CD4-positive, alpha-beta T cell treated with Interleukin-17A for 4 hours (primary cell): ENCODE measurements around the gene MYO5A.
"Not testable (repeated sequence)": the region's sequence is repeated elsewhere in the genome, so short reads cannot be mapped to it uniquely, and the experiment has no call there.

Source experiments
- DNase-seq: peaks from one replicate; pipeline ENCODE4 v3.0.0-alpha.2; 2020; ENCODE audit warnings: mixed read lengths

MYO5A gene

DNA sequence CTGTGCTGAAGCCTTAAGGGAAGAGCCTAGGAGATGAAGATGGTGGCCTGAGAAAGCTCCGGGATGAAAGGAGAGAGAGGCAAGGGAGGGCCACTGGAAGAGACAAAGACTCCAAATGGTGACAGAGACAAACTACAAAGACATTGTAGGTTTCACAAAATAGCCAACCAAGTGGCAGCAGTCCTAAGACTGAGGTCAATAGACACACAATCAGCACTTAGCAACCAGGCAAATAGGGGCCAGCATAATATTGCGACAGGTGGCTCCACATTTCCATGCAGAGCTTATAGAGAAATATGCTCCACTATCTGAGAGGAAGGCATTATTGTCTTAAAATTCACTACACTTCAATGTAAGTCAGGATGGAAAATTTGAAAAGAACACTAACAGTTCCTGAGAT lies 211.0 kb downstream of the MYO5A start:
- DNase-seq = no peak

DNA sequence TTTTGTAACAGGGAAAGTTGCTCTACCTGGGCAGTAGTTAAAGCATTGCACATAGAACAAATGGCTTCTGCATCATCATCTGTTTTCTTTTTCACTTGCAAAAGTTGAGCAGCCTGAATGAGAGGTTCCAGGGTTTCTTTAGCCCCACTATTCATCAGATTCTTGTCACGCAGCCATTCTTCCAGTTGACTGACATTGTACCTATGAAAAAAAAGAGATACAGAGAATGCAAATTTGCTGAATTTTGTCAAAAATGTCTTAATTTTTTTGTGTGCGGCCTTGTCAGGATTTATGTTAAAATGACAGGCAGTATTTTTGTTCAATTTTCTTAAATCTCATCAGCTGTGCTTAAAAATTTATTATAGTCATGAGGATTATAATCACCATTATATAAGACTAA lies 211.7 kb downstream of the MYO5A start:
- no peak for DNase-seq

GRCh38 chr15:52309154-52309548 lies 219.5 kb downstream of the MYO5A start:
- DNase-seq = no peak

DNA sequence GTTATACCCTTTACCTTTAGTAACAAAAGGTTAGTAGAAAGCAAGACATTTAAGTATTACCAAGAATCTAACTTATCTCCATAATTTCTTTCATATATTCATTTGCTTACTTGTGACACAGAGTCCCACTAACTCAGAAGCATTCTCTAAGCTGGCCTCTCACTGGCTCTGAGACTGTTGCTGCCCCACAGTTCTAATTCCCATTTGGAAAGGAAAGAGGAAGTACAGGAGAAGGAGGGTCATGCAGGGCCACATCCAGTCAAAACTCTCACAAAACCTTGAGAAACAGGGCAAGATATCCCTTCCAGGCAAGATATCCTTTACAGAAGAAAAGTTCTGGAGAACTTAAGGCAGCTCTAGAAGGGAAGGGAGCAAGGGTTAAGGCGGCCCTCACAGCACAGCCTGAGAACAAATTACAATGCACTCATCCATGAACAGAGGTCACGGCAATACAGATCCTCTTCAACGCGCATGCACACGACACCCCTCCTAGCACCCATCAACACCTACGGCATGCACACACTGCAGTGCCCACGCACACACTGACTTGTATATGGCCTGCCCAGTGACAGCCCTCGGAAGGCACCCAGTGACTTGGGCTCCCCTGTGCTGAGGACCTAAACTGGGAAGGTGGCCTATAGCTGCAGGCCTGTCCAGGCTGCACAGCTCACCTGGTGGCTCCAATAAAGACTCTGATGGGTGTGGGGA lies 220.1 kb downstream of the MYO5A start:
- no peak for DNase-seq

GRCh38 chr15:52307847-52308246 lies 220.8 kb downstream of the MYO5A start:
- no peak for DNase-seq

DNA sequence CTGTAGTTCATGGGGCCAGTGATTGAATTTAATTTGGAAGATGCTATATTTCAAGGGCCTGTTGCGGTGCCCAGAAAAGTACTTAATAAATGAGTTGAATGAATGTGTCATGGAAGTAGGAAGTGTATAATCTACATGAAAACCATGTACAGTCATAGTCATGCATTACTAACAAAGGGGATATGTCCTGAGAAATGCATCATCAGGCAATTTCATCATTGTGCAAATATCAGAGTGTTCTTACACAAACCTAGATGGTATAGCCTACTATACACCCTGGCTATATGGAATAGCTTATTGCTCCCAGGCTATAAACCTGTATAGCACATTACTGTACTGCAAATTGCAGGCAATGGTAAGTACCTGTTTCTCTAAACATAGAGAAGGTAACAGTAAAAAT lies 222.4 kb downstream of the MYO5A start:
- no peak for DNase-seq

DNA sequence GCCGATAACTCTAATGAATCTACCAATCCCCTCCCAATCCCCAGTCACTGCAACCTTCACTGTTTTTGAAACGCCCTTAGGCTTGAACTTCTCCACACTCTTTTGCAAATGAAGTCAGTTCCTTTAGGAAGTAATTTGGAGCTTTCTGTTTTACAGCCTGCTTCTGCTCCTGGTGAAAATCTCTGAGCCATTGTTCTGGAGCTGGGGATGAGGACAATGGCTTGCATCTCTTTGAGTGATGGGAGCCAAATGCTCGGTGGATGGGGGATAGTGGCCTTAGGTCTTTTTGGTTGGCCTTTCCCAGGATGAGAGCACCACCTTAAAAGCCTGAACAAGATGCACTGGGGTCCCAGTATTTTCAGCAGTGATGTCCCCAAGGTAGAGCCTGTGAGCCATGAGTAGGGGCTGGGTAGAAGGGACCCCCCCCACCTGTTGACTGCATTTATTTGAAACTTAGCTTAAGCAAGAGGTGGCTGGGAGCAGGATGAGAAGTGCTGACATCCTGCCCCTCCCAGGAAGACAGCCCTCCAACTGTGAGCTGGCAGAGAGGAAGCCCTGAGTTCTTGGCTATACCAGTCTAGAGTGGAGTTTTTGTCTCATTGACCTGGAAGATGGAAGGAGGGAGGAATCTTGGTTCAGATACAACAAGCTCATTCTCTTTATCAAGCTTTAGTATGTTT lies 225.4 kb downstream of the MYO5A start:
- DNase-seq = no peak

DNA sequence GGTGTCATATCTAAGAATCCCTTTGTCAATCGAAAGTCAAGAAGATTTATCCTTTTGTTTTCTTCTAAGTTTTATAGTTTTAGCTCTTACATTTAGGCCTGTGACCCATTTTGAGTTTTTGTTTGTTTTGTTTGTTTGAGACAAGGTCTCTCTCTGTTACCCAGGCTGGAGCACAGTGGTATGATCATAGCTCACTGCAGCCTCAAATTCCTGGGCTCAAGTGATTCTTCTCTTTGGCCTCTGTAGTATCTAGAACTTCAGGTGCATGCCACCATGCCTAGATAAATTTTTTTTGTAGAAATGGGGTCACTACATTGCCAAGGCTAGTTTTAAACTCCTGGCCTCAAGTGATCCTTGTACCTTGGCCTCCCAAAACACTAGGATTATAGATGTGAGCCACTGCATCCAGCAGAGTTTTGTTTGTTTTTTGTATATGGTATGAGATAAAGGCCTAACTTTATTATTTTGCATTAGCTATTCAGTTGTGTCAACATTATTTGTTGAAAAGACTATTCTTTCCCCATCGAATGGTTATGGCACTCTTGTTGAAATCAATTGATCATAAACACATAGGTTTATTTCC lies 227.3 kb downstream of the MYO5A start:
- DNase-seq = no peak

- no peak for DNase-seq
Observed at GRCh38 chr15:52295421-52296001, 233.2 kb downstream of the MYO5A start, which contains the start of gene MYO5C. Gene MYO5C, minus strand, starts transcription at chr15:52295804. Its CDS starts 168 bp downstream, at chr15:52295636.

GRCh38 chr15:52294881-52295420 lies 233.7 kb downstream of the MYO5A start:
- no peak for DNase-seq

- DNase-seq = no peak
Observed at GRCh38 chr15:52292780-52293392, 235.8 kb downstream of the MYO5A start.

GRCh38 chr15:52291204-52291603 lies 237.5 kb downstream of the MYO5A start:
- DNase-seq = no peak

- no peak for DNase-seq
Observed at GRCh38 chr15:52290800-52291199, 237.9 kb downstream of the MYO5A start.

DNA sequence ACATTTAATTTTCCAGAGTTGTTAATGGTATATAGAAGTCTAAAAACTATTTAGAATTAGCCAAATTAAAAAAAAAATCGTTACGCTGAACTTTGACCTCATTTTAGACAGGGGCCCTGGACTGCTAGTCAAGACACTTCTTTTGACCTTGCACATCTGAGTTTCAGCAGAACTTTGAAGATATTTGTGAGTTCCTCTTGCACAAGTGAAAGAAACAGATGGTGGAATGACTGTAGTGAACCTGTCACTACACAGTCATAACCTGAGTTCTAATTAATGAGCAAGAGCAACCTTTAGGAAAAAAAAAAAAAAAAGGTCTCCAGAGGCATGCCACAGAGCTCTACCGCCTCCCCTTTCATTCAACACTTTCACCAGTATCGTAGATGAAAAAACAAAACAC lies 238.4 kb downstream of the MYO5A start:
- no peak for DNase-seq

GRCh38 chr15:52289629-52290081 lies 239.0 kb downstream of the MYO5A start:
- no peak for DNase-seq

DNA sequence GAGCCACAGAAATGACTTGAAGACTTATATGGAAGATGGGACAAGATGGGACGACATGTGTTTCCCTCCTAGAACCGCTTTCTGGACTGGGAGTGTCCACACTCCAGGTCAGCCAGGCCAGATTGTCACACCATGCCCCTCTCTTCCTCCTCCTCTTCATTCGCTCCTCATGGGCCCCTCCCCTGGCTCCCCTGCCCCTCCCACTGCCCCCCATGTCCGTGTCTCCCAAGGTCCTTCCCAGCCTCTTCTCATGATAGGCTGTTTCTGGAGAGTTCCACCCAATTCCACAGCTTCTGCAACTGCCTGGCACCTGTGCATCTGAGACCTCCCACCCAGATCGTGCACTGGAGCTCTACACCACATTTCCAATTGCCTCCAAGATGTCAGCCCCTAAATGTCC lies 239.7 kb downstream of the MYO5A start:
- no peak for DNase-seq

- no peak for DNase-seq
Observed at GRCh38 chr15:52288051-52288942, 240.4 kb downstream of the MYO5A start.

DNA sequence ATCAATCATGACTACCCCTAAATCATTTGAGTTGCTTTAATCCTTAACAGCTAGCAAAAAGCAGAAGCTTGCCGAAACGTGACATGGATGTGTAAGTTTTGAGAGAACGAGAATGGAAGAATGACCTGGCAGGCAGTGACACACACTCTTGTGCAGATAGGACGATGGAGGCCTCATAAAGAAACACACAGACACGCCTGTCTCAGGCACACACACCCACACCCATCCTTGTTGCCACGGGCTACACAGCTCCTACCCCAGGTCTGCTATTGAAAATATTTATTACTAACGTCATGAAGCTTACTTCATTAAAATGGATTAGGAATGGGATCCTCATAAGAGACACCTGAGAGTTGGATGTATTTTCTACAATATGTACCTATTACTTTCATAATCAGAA lies 241.6 kb downstream of the MYO5A start:
- DNase-seq = no peak

GRCh38 chr15:52285941-52286340 lies 242.7 kb downstream of the MYO5A start:
- DNase-seq = not testable (repeated sequence)

- no peak for DNase-seq
Observed at GRCh38 chr15:52284164-52284563, 244.5 kb downstream of the MYO5A start.

DNA sequence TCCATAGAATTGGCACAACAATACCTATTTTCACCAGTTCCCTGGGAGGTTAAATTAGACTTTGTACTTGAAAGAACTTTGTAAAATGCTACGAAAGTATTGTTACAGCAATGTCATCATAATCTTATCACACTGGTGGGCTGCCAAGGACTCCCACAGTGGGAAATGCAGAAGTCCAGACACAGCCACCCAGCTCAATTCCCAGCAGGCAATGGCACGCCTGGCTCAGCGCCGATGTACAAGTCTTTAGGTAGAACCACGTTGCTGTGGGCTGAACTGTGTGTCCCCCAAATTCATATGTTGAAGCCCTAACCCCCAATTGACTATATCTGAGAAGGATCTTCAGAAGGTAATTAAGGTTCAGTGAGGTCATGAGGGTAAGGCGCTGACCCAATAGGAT lies 245.4 kb downstream of the MYO5A start:
- DNase-seq = no peak

DNA sequence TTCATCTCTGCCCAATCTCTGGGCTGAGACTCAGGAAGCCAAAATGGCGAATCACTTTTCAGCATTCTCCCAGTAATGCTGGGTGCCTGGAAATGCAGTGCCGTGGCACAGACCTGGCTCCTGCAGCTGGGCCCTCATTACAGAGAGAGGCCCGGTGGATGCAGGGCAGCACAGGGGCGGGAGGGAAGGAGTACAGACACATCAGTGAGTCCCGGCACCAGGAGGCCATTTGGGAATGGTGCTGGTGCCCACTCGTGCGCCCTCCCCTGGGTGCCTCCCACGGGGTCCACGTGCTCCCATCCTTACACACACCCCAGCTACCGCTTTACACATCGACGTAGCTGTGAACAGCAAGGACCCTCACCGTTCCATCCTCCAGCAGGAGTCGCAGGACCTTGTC lies 246.3 kb downstream of the MYO5A start:
- DNase-seq = no peak
